Hepatocyte (in vitro differentiated cells): Measurements from ENCODE around the gene RBM4B.

ENCODE experiments used
- EZH2 ChIP-seq: fragments of 200-600 bp; sonication (generic); IDR thresholded peaks from 2 replicates; pipeline ENCODE4 v1.6.1; 2016; ENCODE audit warnings: antibody characterized with exemption, mild to moderate bottlenecking, borderline replicate concordance
- TF ChIP-seq, protein P1 (sequence below): fragments of 200-600 bp; sonication (generic); IDR thresholded peaks from 2 replicates; pipeline ENCODE4 v1.5.1; 2016; ENCODE audit warnings: antibody characterized with exemption, mild to moderate bottlenecking; ENCODE audit not compliant: poor library complexity

DNA sequence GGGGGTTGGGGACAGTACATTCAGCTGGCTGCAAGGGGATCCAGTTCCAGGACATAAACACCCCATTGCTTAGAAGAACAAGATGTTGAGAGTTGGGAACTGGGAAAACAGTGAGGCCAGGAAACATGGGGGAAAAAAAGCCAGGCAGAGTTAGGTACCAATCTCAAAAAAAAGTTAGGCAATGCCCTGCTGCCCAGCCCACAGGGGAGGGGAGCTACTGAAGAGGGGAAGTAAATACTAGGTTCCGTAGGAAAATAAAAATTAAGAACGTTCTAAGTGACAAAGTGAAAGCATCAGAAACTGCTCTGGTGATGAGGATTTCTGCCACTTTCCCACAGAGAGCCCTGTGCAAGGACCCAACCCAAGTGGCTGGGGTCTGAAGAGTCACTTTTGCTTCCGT, 39.3 kb upstream of the RBM4B start:
- TF ChIP-seq, protein P1, sequence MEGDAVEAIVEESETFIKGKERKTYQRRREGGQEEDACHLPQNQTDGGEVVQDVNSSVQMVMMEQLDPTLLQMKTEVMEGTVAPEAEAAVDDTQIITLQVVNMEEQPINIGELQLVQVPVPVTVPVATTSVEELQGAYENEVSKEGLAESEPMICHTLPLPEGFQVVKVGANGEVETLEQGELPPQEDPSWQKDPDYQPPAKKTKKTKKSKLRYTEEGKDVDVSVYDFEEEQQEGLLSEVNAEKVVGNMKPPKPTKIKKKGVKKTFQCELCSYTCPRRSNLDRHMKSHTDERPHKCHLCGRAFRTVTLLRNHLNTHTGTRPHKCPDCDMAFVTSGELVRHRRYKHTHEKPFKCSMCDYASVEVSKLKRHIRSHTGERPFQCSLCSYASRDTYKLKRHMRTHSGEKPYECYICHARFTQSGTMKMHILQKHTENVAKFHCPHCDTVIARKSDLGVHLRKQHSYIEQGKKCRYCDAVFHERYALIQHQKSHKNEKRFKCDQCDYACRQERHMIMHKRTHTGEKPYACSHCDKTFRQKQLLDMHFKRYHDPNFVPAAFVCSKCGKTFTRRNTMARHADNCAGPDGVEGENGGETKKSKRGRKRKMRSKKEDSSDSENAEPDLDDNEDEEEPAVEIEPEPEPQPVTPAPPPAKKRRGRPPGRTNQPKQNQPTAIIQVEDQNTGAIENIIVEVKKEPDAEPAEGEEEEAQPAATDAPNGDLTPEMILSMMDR: no peak
- no peak for TF ChIP-seq EZH2
